Liver (tissue), 9 donors: ENCODE results near the gene SLC6A3. TPM values are rescaled to one million over a fixed set of nuclear protein-coding genes. Genes with fewer than 3 reads are reported as not detected.

Experiments
- DNase-seq: peaks from one replicate; pipeline ENCODE4 v3.0.0-alpha.2; 2017; ENCODE audit warnings: low spot score
- H3K27ac ChIP-seq, 2 donors: one replicate each; pipeline ENCODE4 v1.7.0; 2013; ENCODE audit warnings: inconsistent platforms in 2 of 2, low read length in 2 of 2, control low read depth in 1 of 2, low read depth in 1 of 2, mild to moderate bottlenecking in 1 of 2
- H3K27me3 ChIP-seq, 4 donors: one replicate each; pipeline versions ENCODE4 v1.6.1 to v1.7.0; 2013; ENCODE audit warnings: low read length in 3 of 4, inconsistent platforms in 1 of 4, mild to moderate bottlenecking in 1 of 4, moderate library complexity in 1 of 4; ENCODE audit not compliant: control insufficient read depth in 4 of 4, insufficient read depth in 4 of 4
- H3K36me3 ChIP-seq, 4 donors: one replicate each; pipeline versions ENCODE4 v1.6.1 to v1.7.0; 2013; ENCODE audit warnings: low read length in 3 of 4, mild to moderate bottlenecking in 3 of 4, low read depth in 1 of 4, moderate library complexity in 1 of 4; ENCODE audit not compliant: control insufficient read depth in 4 of 4, insufficient read depth in 3 of 4
- H3K4me1 ChIP-seq, 4 donors: one replicate each; pipeline versions ENCODE4 v1.6.1 to v1.7.0; 2013; ENCODE audit warnings: low read length in 3 of 4, mild to moderate bottlenecking in 3 of 4, moderate library complexity in 1 of 4; ENCODE audit not compliant: control insufficient read depth in 4 of 4, insufficient read depth in 4 of 4
- H3K4me3 ChIP-seq, 3 donors: one replicate each; pipeline versions ENCODE4 v1.6.1 to v1.7.0; 2013; ENCODE audit warnings: low read length in 3 of 3, control low read depth in 1 of 3, low read depth in 1 of 3, mild to moderate bottlenecking in 1 of 3
- H3K9ac ChIP-seq, 2 donors: one replicate each; pipeline ENCODE4 v1.7.0; 2013; ENCODE audit warnings: low read length in 2 of 2, mild to moderate bottlenecking in 2 of 2, moderate library complexity in 2 of 2, control low read depth in 1 of 2, low read depth in 1 of 2
- H3K9me3 ChIP-seq, 4 donors: one replicate each; pipeline versions ENCODE4 v1.6.1 to v1.7.0; 2013; ENCODE audit warnings: low read length in 3 of 4; ENCODE audit not compliant: control insufficient read depth in 4 of 4
- ATF3 ChIP-seq: IDR thresholded peaks from 2 replicates; pipeline ENCODE4 v1.6.1; 2016; ENCODE audit warnings: antibody characterized with exemption
- CTCF ChIP-seq: fragments of 150-350 bp; IDR thresholded peaks from 2 replicates; pipeline ENCODE4 v1.5.1; 2017; ENCODE audit warnings: improper control_type of control experiment, low read depth, low read length; ENCODE audit not compliant: missing input control
- EGR1 ChIP-seq, 2 donors: IDR thresholded peaks; 2 replicates each; pipeline ENCODE4 v1.6.1; 2016 to 2018; ENCODE audit warnings: antibody characterized with exemption in 2 of 2, low read depth in 2 of 2
- FOXA1 ChIP-seq: IDR thresholded peaks from 2 replicates; pipeline ENCODE4 v1.6.1; 2016; ENCODE audit warnings: antibody characterized with exemption
- FOXA2 ChIP-seq: IDR thresholded peaks from 2 replicates; pipeline ENCODE4 v1.6.1; 2016; ENCODE audit warnings: antibody characterized with exemption
- GABPA ChIP-seq, 2 donors: IDR thresholded peaks in 1 of 2; conservative IDR thresholded peaks in 1 of 2; 2 replicates each; pipeline ENCODE4 v1.6.1; 2016; ENCODE audit warnings: antibody characterized with exemption in 2 of 2, mild to moderate bottlenecking in 1 of 2, moderate library complexity in 1 of 2
- HNF4A ChIP-seq, 2 donors: conservative IDR thresholded peaks; 2 replicates each; pipeline ENCODE4 v1.6.1; 2016; ENCODE audit warnings: antibody characterized with exemption in 2 of 2, mild to moderate bottlenecking in 2 of 2
- HNF4G ChIP-seq: IDR thresholded peaks from 2 replicates; pipeline ENCODE4 v1.6.1; 2016; ENCODE audit warnings: antibody characterized with exemption
- JUND ChIP-seq, 2 donors: IDR thresholded peaks; 2 replicates each; pipeline ENCODE4 v1.6.1; 2016; ENCODE audit warnings: antibody characterized with exemption in 2 of 2
- MAX ChIP-seq: IDR thresholded peaks from 2 replicates; pipeline ENCODE4 v1.6.1; 2016; ENCODE audit warnings: antibody characterized with exemption
- NR2F2 ChIP-seq: IDR thresholded peaks from 2 replicates; pipeline ENCODE4 v1.6.1; 2016; ENCODE audit warnings: antibody characterized with exemption
- RAD21 ChIP-seq, 2 donors: IDR thresholded peaks; 2 replicates each; pipeline ENCODE4 v1.6.1; 2016; ENCODE audit warnings: antibody characterized with exemption in 2 of 2, mild to moderate bottlenecking in 2 of 2
- REST ChIP-seq: IDR thresholded peaks from 2 replicates; pipeline ENCODE4 v1.6.1; 2016; ENCODE audit warnings: antibody characterized with exemption, mild to moderate bottlenecking
- RXRA ChIP-seq, 2 donors: IDR thresholded peaks; 2 replicates each; pipeline ENCODE4 v1.6.1; 2017 to 2018; ENCODE audit warnings: antibody characterized with exemption in 2 of 2, mild to moderate bottlenecking in 1 of 2
- SP1 ChIP-seq: IDR thresholded peaks from 2 replicates; pipeline ENCODE4 v1.6.1; 2018; ENCODE audit warnings: antibody characterized with exemption, mild to moderate bottlenecking
- TAF1 ChIP-seq: conservative IDR thresholded peaks from 2 replicates; pipeline ENCODE4 v1.6.1; 2016; ENCODE audit warnings: antibody characterized with exemption, mild to moderate bottlenecking
- YY1 ChIP-seq: IDR thresholded peaks from 2 replicates; pipeline ENCODE4 v1.6.1; 2016; ENCODE audit warnings: antibody characterized with exemption, mild to moderate bottlenecking
- ZBTB33 ChIP-seq: IDR thresholded peaks from 2 replicates; pipeline ENCODE4 v1.6.1; 2016; ENCODE audit warnings: antibody characterized with exemption
- WGBS: extraction: QIAGEN DNeasy Blood & Tissue Kit; methylation state at CpG from one replicate; pipeline ENCODE4 v1.1.7; 2013; 5-methylcytosine and 5-hydroxymethylcytosine counted together
- polyA plus RNA-seq, 2 donors: library from polyadenylated mRNA; stranded (reverse) in 1 of 2; unstranded in 1 of 2; fragments of 200-250 nt in 1 of 2; fragments of >200 nt in 1 of 2; fragmentation: Nextera tagmentation in 1 of 2; extraction: Ambion mirVana in 1 of 2; gene quantifications; one replicate each; pipeline versions ENCODE4 v1.2.1 to v1.2.3, GENCODE V29; 2013 to 2015
- total RNA-seq, 2 donors: library from RNA; depleted of rRNA; stranded (reverse); fragments of >200 nt; gene quantifications; one replicate each; pipeline ENCODE4 v1.2.3, GENCODE V29; 2014
- donor health status: healthy.
- donor health status: healthy.
- donor health status: healthy.
- donor health status: healthy.
- donor health status: healthy.

SLC6A3 gene
- total and polyA plus RNA-seq, 4 donors: not detected

GRCh38 chr5:1387876-1388275 is 57.4 kb downstream of the SLC6A3 start:
- WGBS: 89% methylated on average over 5 of the region's 5 CpGs
- no peak overlapping the region for H3K9ac ChIP-seq
- TF ChIP-seq HNF4A (conservative IDR thresholded peaks at IDR 0.05) (no peak), EGR1 (IDR thresholded peaks at IDR 0.05; ENCODE audit: low read depth in 2 of 2) (no peak), ATF3 (no peak), FOXA2 (no peak), FOXA1 (no peak), MAX (no peak), RXRA (IDR thresholded peaks at IDR 0.05) (no peak), RAD21 (IDR thresholded peaks at IDR 0.05) (no peak), YY1 (no peak), GABPA (IDR thresholded peaks at IDR 0.05 in 1 of 2, conservative IDR thresholded peaks at IDR 0.05 in 1 of 2) (no peak), REST (no peak), ZBTB33 (no peak), JUND (IDR thresholded peaks at IDR 0.05) (no peak)
- no peaks in the 10 kb centered on the region for H3K9me3 ChIP-seq
- no peak overlapping the region for H3K4me3 ChIP-seq
- no peaks in the 10 kb centered on the region for H3K27me3 ChIP-seq
- peaks cover 1 to 13% (median 7%) of the 10 kb centered on the region in 4 donors for H3K4me1 ChIP-seq
- no peaks in the 10 kb centered on the region for H3K36me3 ChIP-seq
- DNase-seq: no peak
- no peak overlapping the region for H3K27ac ChIP-seq

GRCh38 chr5:1387059-1387755 is 58.0 kb downstream of the SLC6A3 start:
- Histone ChIP-seq H3K9me3 (no peaks in the 10 kb centered on the region), H3K27ac (no peak overlapping the region), H3K9ac (no peak overlapping the region), H3K27me3 (no peaks in the 10 kb centered on the region), H3K4me3 (no peak overlapping the region), H3K36me3 (no peaks in the 10 kb centered on the region), H3K4me1 (peaks cover 1 to 13% (median 7%) of the 10 kb centered on the region in 4 donors)
- WGBS: 68% methylated on average over 11 of the region's 11 CpGs
- no peak for DNase-seq
- no peak for TF ChIP-seq HNF4G
- TF ChIP-seq NR2F2: no peak
- TF ChIP-seq TAF1: no peak
- no peak for TF ChIP-seq JUND (IDR thresholded peaks at IDR 0.05)
- no peak for TF ChIP-seq EGR1 (IDR thresholded peaks at IDR 0.05; ENCODE audit: low read depth in 2 of 2)
- TF ChIP-seq HNF4A (conservative IDR thresholded peaks at IDR 0.05): no peak
- TF ChIP-seq ZBTB33: no peak
- no peak for TF ChIP-seq CTCF
- no peak for TF ChIP-seq GABPA (IDR thresholded peaks at IDR 0.05 in 1 of 2, conservative IDR thresholded peaks at IDR 0.05 in 1 of 2)
- no peak for TF ChIP-seq MAX
- no peak for TF ChIP-seq SP1
- no peak for TF ChIP-seq FOXA1
- TF ChIP-seq YY1: no peak
- TF ChIP-seq RAD21 (IDR thresholded peaks at IDR 0.05): no peak
